NCI-H2171 (cell line): Measurements from ENCODE around the gene CCR9.

Experiments
- DNase-seq: peaks from one replicate; lab custom pipeline; 2025; lab: John Stamatoyannopoulos, UW

Gene CCR9

GRCh38 chr3:45908761-45909160, 22.4 kb downstream of the CCR9 start:
- no peak for DNase-seq

- no peak for DNase-seq
These were observed 23.2 kb downstream of the CCR9 start for GRCh38 chr3:45909542-45909941.

- DNase-seq, result no peak
These were observed 24.5 kb downstream of the CCR9 start for GRCh38 chr3:45910892-45911291.

GRCh38 chr3:45911511-45912226, 25.3 kb downstream of the CCR9 start:
- DNase-seq, result no peak

GRCh38 chr3:45912435-45912834, 26.1 kb downstream of the CCR9 start:
- no peak for DNase-seq

- no peak for DNase-seq
These were observed 28.2 kb downstream of the CCR9 start for GRCh38 chr3:45914362-45915058.

GRCh38 chr3:45915059-45915439, 28.7 kb downstream of the CCR9 start:
- no peak for DNase-seq

GRCh38 chr3:45915518-45916231, 29.3 kb downstream of the CCR9 start:
- peak; percentile 11 for DNase-seq

GRCh38 chr3:45917146-45917898, 31.0 kb downstream of the CCR9 start:
- DNase-seq, result peak; percentile 51

GRCh38 chr3:45921158-45922038, 35.1 kb downstream of the CCR9 start:
- no peak for DNase-seq

- DNase-seq, result no peak
These were observed 35.6 kb downstream of the CCR9 start for GRCh38 chr3:45922039-45922326.

GRCh38 chr3:45922950-45923590, 36.7 kb downstream of the CCR9 start:
- DNase-seq, result no peak

- no peak for DNase-seq
These were observed 37.4 kb downstream of the CCR9 start for GRCh38 chr3:45923755-45924154.

GRCh38 chr3:45927881-45928280, 41.5 kb downstream of the CCR9 start:
- DNase-seq, result no peak

GRCh38 chr3:45929042-45929679, 42.8 kb downstream of the CCR9 start:
- DNase-seq, result no peak

GRCh38 chr3:45931496-45931895, 45.2 kb downstream of the CCR9 start:
- DNase-seq, result peak; percentile 46

GRCh38 chr3:45932112-45932511, 45.8 kb downstream of the CCR9 start:
- no peak for DNase-seq

- DNase-seq, result no peak
These were observed 47.2 kb downstream of the CCR9 start for GRCh38 chr3:45933591-45933990.

- no peak for DNase-seq
These were observed 49.9 kb downstream of the CCR9 start for GRCh38 chr3:45936261-45936660.

GRCh38 chr3:45937206-45938042, 51.1 kb downstream of the CCR9 start:
- DNase-seq, result no peak
